GM23248 (cell line): ENCODE measurements around the gene TMEM163. TPM values are rescaled to one million over a fixed set of nuclear protein-coding genes. Genes with fewer than 3 reads are reported as not detected.

Experiments
- DNase-seq: peaks from one replicate; pipeline ENCODE4 v3.0.0-alpha.2; 2015
- H2AFZ ChIP-seq: fragments of 200-600 bp; sonication (generic); 2 replicates; pipeline ENCODE4 v1.6.1; 2016; ENCODE audit warnings: antibody characterized with exemption
- H3F3A ChIP-seq: fragments of 200-600 bp; sonication (generic); 2 replicates; pipeline ENCODE4 v1.6.1; 2016; ENCODE audit warnings: mild to moderate bottlenecking, antibody characterized with exemption, mixed run types; ENCODE audit not compliant: insufficient read depth
- H3K27ac ChIP-seq: fragments of 200-600 bp; sonication (generic); 2 replicates; pipeline ENCODE4 v1.5.1; 2016; ENCODE audit warnings: mild to moderate bottlenecking
- H3K27me3 ChIP-seq: fragments of 200-600 bp; sonication (generic); replicated peaks from 2 replicates; pipeline ENCODE4 v1.6.1; 2016; ENCODE audit warnings: mild to moderate bottlenecking; ENCODE audit not compliant: insufficient read depth
- H3K36me3 ChIP-seq: fragments of 200-600 bp; sonication (generic); 2 replicates; pipeline ENCODE4 v1.6.1; 2016; ENCODE audit warnings: low read depth, mild to moderate bottlenecking
- H3K4me1 ChIP-seq: fragments of 200-600 bp; sonication (generic); 2 replicates; pipeline ENCODE4 v1.6.1; 2016; ENCODE audit warnings: mild to moderate bottlenecking; ENCODE audit not compliant: insufficient read depth
- H3K4me2 ChIP-seq: fragments of 200-600 bp; sonication (generic); one replicate; pipeline ENCODE4 v1.6.1; 2016; ENCODE audit warnings: mild to moderate bottlenecking; ENCODE audit not compliant: unreplicated experiment
- H3K4me3 ChIP-seq: fragments of 200-600 bp; sonication (generic); 2 replicates; pipeline ENCODE4 v1.5.1; 2016; ENCODE audit warnings: mild to moderate bottlenecking
- H3K79me2 ChIP-seq: fragments of 200-600 bp; sonication (generic); 2 replicates; pipeline ENCODE4 v1.6.1; 2016; ENCODE audit warnings: mild to moderate bottlenecking; ENCODE audit not compliant: insufficient read depth
- H3K9ac ChIP-seq: fragments of 200-600 bp; sonication (generic); 2 replicates; pipeline ENCODE4 v1.6.1; 2016; ENCODE audit warnings: mild to moderate bottlenecking
- H3K9me2 ChIP-seq: fragments of 200-600 bp; sonication (generic); 2 replicates; pipeline ENCODE4 v1.6.1; 2016; ENCODE audit warnings: mixed run types, mild to moderate bottlenecking, moderate library complexity; ENCODE audit not compliant: insufficient read depth
- H3K9me3 ChIP-seq: fragments of 200-600 bp; sonication (generic); one replicate; pipeline ENCODE4 v1.6.1; 2017; ENCODE audit warnings: low read depth
- H4K20me1 ChIP-seq: fragments of 200-600 bp; sonication (generic); 2 replicates; pipeline ENCODE4 v1.6.0; 2016; ENCODE audit not compliant: insufficient read depth
- EZH2 ChIP-seq: fragments of 200-600 bp; sonication (generic); IDR thresholded peaks from 2 replicates; pipeline ENCODE4 v1.6.1; 2018; ENCODE audit warnings: antibody characterized with exemption, mild to moderate bottlenecking; ENCODE audit not compliant: insufficient read depth, poor library complexity, severe bottlenecking
- EZH2phosphoT487 ChIP-seq: fragments of 200-600 bp; sonication (generic); IDR thresholded peaks from 2 replicates; pipeline ENCODE4 v1.6.1; 2018; ENCODE audit warnings: antibody characterized with exemption, moderate library complexity, mild to moderate bottlenecking, low read depth; ENCODE audit not compliant: insufficient read depth
- WGBS, 2 experiments: methylation state at CpG; one replicate each; pipeline ENCODE4 v1.1.6; 2015 to 2017; ENCODE audit warnings: low lambda C conversion rate in 2 of 2, low coverage in 1 of 2; ENCODE audit errors: missing lambda C conversion rate in 2 of 2; 5-methylcytosine and 5-hydroxymethylcytosine counted together
- in situ Hi-C: fragments of 300-500 bp; cut with MboI; formaldehyde crosslinking; loops from 2 replicates; pipeline ENCODE4 v1.15.0; 2020
- polyA plus RNA-seq: library from polyadenylated mRNA; unstranded; fragments of >200 nt; fragmentation: Nextera tagmentation; extraction: Ambion mirVana; gene quantifications from 2 replicates; pipeline ENCODE4 v1.2.1, GENCODE V29; 2016
- total RNA-seq: library from RNA; depleted of rRNA; stranded (reverse); fragments of >200 nt; shearing (Covaris generic); gene quantifications from 2 replicates; pipeline ENCODE4 v1.2.3, GENCODE V29; 2014

Gene TMEM163
- total and polyA plus RNA-seq, 2 experiments from 2014 or later, result not detected

DNA sequence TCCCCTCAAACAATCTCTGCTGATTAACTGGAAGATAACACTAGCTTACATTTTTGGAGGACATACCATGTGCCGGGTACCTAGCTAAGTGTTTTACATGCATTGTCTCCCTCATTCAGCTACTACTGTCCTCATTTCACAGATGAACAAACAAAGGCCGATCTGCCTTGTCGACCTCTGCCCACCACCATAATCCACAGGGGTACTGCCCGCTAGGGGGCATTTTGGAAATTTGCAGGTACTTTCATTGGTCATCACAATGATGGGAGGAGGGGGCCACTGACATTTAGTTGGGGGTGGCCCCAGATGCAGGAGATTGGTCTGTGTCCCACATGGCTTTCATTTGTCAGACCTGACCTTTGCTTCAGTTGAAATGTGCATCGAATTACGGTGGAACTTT, 3.9 kb upstream of the TMEM163 start:
- Histone ChIP-seq H2AFZ (no peak overlapping the region), H3K27ac (no peak overlapping the region), H3K4me3 (no peak overlapping the region), H3K4me2 (no peak overlapping the region), H4K20me1 (no peaks in the 10 kb centered on the region), H3K4me1 (no peaks in the 10 kb centered on the region), H3K79me2 (no peaks in the 10 kb centered on the region), H3K27me3 (peaks cover 30% of the 10 kb centered on the region), H3F3A (no peaks in the 10 kb centered on the region), H3K9ac (no peak overlapping the region), H3K9me2 (no peaks in the 10 kb centered on the region), H3K36me3 (no peaks in the 10 kb centered on the region), H3K9me3 (no peaks in the 10 kb centered on the region)
- TF ChIP-seq EZH2 (no peak), EZH2phosphoT487 (no peak)
- WGBS, 2 experiments, result 25 to 26% methylated on average over 6 of the region's 6 CpGs
- in situ Hi-C loops, result no loop called here
- DNase-seq, result no peak

- H2AFZ ChIP-seq, result no peak overlapping the region
- H3K27me3 ChIP-seq, result peaks cover 41% of the 10 kb centered on the region
- H3K27ac ChIP-seq, result no peak overlapping the region
- H3K4me3 ChIP-seq, result no peak overlapping the region
- no peaks in the 10 kb centered on the region for H3F3A ChIP-seq
- H3K9me2 ChIP-seq, result no peaks in the 10 kb centered on the region
- H3K9ac ChIP-seq, result no peak overlapping the region
- no peaks in the 10 kb centered on the region for H3K36me3 ChIP-seq
- no peak for DNase-seq
- H3K9me3 ChIP-seq, result no peaks in the 10 kb centered on the region
- no peaks in the 10 kb centered on the region for H3K4me1 ChIP-seq
- H3K4me2 ChIP-seq, result no peak overlapping the region
- in situ Hi-C loops, result no loop called here
- WGBS, 2 experiments, result 29 to 31% methylated on average over 4 of the region's 4 CpGs
- H3K79me2 ChIP-seq, result no peaks in the 10 kb centered on the region
- TF ChIP-seq EZH2 (no peak), EZH2phosphoT487 (no peak)
- no peaks in the 10 kb centered on the region for H4K20me1 ChIP-seq
These were observed 2.8 kb upstream of the TMEM163 start for GRCh38 chr2:134721596-134721995.

- in situ Hi-C loops, result no loop called here
- no peak overlapping the region for H2AFZ ChIP-seq
- WGBS, 2 experiments, result 5 to 7% methylated on average over 63 to 70 of the region's 91 CpGs
- no peaks in the 10 kb centered on the region for H3K9me2 ChIP-seq
- H3K4me1 ChIP-seq, result no peaks in the 10 kb centered on the region
- peak; percentile 10 for DNase-seq
- H3K27me3 ChIP-seq, result peaks cover 58% of the 10 kb centered on the region
- TF ChIP-seq EZH2phosphoT487 (no peak), EZH2 (peak; percentile 55)
- no peaks in the 10 kb centered on the region for H4K20me1 ChIP-seq
- no peaks in the 10 kb centered on the region for H3K36me3 ChIP-seq
- no peaks in the 10 kb centered on the region for H3F3A ChIP-seq
- no peak overlapping the region for H3K27ac ChIP-seq
- H3K4me3 ChIP-seq, result no peak overlapping the region
- H3K9me3 ChIP-seq, result no peaks in the 10 kb centered on the region
- no peak overlapping the region for H3K4me2 ChIP-seq
- H3K79me2 ChIP-seq, result no peaks in the 10 kb centered on the region
- no peak overlapping the region for H3K9ac ChIP-seq
These were observed 580 bp downstream of the TMEM163 start for GRCh38 chr2:134718023-134718816.

GRCh38 chr2:134717286-134718022, 1.3 kb downstream of the TMEM163 start:
- Histone ChIP-seq H3K36me3 (no peaks in the 10 kb centered on the region), H3K4me3 (no peak overlapping the region), H2AFZ (no peak overlapping the region), H3K9ac (no peak overlapping the region), H3K4me1 (no peaks in the 10 kb centered on the region), H3K27ac (no peak overlapping the region), H3K4me2 (no peak overlapping the region), H3K27me3 (peaks cover 58% of the 10 kb centered on the region), H3K9me2 (no peaks in the 10 kb centered on the region), H3K9me3 (no peaks in the 10 kb centered on the region), H4K20me1 (no peaks in the 10 kb centered on the region), H3K79me2 (no peaks in the 10 kb centered on the region), H3F3A (no peaks in the 10 kb centered on the region)
- in situ Hi-C loops, result no loop called here
- WGBS, 2 experiments, result 2% methylated on average over 24 of the region's 24 CpGs
- DNase-seq, result peak; percentile 9
- peak; percentile 18 for TF ChIP-seq EZH2
- TF ChIP-seq EZH2phosphoT487, result no peak
